Chondrocyte (in vitro differentiated cells): ENCODE results near the gene TCFL5. TPM values are rescaled to one million over a fixed set of nuclear protein-coding genes. Genes with fewer than 3 reads are reported as not detected.
A peak's percentile ranks its signal among the peaks of the same experiment; 100 is the strongest.

Source experiments
- DNase-seq: peaks from one replicate; pipeline ENCODE4 v3.0.0; 2021; ENCODE audit warnings: mixed read lengths, low spot score
- H3K27ac Mint-ChIP-seq: one replicate; pipeline ENCODE4 v1.8.0; 2021; ENCODE audit warnings: mild to moderate bottlenecking, moderate library complexity, mixed read lengths; ENCODE audit not compliant: unreplicated experiment
- H3K27me3 Mint-ChIP-seq: 2 replicates; pipeline ENCODE4 v1.8.0; 2021; ENCODE audit warnings: low read depth, mixed read lengths
- H3K36me3 Mint-ChIP-seq: 2 replicates; pipeline ENCODE4 v1.8.0; 2021; ENCODE audit warnings: low read depth, mixed read lengths
- H3K4me1 Mint-ChIP-seq: 2 replicates; pipeline ENCODE4 v1.8.0; 2021; ENCODE audit warnings: low read depth, mild to moderate bottlenecking, mixed read lengths
- H3K4me3 Mint-ChIP-seq: one replicate; pipeline ENCODE4 v1.8.0; 2021; ENCODE audit warnings: mild to moderate bottlenecking, moderate library complexity, mixed read lengths; ENCODE audit not compliant: unreplicated experiment
- H3K9me3 Mint-ChIP-seq: 2 replicates; pipeline ENCODE4 v1.8.0; 2021; ENCODE audit warnings: low read depth, mixed read lengths
- total RNA-seq: library from RNA; stranded (reverse); gene quantifications from 3 replicates; pipeline ENCODE4 v1.2.1, GENCODE V29; 2021
- TF ChIP-seq, protein P1 (sequence below): fragments of 200-600 bp; sonication (generic); IDR thresholded peaks from 2 replicates; pipeline ENCODE4 v1.5.0; 2021; ENCODE audit warnings: antibody characterized with exemption, mild to moderate bottlenecking, moderate library complexity

The TCFL5 gene
- total RNA-seq, 1 donor from 2014 or later = 12.7 TPM

DNA sequence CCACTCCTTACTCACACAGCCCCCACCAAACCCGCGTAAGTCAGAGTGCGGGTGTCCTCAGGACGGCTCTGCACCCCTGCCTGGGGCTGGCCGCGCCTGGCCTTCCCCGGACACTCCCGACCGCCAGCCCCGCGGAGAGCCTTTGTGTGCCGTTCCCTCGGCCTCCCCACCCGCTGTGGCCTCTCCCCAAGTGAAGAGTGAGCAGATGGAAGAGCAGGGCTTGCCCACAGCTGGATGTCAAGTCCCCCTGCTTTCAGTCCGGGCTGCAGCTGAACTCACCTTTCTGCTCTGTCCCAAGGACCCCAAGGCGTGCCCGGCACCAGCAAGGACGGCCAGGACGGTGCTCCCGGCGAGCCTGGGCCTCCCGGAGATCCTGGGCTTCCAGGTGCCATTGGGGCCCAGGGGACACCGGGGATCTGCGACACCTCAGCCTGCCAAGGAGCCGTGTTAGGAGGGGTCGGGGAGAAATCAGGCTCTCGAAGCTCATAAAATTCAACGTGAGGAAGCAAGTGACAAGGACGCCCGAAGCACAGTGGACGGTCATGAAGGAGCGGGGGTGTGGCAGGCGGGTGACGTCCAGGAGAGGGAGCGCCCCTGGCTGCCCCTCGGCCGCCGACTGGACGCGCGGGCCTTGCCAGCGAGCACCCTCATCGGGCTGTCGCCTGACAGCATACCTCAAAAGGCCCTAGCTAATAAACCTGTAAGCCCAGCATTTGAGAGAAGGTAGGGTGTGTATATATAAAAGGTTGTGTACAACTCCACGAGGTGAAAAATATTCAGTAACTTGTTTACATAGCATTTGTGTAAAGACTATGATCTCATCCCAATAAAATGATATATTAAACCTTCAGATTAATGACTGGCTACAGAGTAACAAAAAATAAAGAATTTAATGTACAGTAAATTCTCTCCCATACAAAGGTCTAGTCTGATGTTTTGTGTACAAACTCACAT is 21.1 kb downstream of the TCFL5 start:
- peaks cover 2% of the 10 kb centered on the region for H3K4me1 Mint-ChIP-seq
- no peaks in the 10 kb centered on the region for H3K27me3 Mint-ChIP-seq
- peak; percentile 82 for DNase-seq
- no peak overlapping the region for H3K4me3 Mint-ChIP-seq
- peaks cover 2% of the 10 kb centered on the region for H3K36me3 Mint-ChIP-seq
- no peaks in the 10 kb centered on the region for H3K9me3 Mint-ChIP-seq
- TF ChIP-seq, protein P1, sequence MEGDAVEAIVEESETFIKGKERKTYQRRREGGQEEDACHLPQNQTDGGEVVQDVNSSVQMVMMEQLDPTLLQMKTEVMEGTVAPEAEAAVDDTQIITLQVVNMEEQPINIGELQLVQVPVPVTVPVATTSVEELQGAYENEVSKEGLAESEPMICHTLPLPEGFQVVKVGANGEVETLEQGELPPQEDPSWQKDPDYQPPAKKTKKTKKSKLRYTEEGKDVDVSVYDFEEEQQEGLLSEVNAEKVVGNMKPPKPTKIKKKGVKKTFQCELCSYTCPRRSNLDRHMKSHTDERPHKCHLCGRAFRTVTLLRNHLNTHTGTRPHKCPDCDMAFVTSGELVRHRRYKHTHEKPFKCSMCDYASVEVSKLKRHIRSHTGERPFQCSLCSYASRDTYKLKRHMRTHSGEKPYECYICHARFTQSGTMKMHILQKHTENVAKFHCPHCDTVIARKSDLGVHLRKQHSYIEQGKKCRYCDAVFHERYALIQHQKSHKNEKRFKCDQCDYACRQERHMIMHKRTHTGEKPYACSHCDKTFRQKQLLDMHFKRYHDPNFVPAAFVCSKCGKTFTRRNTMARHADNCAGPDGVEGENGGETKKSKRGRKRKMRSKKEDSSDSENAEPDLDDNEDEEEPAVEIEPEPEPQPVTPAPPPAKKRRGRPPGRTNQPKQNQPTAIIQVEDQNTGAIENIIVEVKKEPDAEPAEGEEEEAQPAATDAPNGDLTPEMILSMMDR = no peak
- H3K27ac Mint-ChIP-seq = no peak overlapping the region

DNA sequence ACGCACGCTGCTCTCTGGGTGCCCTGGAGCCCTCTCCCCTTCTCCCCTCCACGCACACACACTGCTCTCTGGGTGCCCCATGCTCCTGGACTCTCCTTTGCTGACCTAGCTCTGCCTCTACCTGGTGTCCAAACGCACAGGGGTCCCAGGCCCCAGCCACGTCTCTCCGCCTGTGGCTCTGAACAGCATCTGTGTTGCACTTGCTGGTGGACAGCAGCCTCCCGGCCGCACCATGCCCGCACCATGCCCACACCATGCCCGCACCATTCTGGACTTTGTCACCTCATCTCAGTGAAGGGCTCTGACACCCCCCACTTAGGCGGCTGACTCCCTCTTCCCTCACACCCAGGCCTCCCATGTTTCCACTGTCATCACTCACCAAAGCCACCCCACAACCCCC is 21.8 kb downstream of the TCFL5 start:
- Mint-ChIP-seq H3K9me3 (no peaks in the 10 kb centered on the region), H3K36me3 (no peaks in the 10 kb centered on the region), H3K4me1 (peaks cover 2% of the 10 kb centered on the region), H3K4me3 (no peak overlapping the region), H3K27me3 (no peaks in the 10 kb centered on the region), H3K27ac (no peak overlapping the region)
- DNase-seq = no peak
- TF ChIP-seq, protein P1 = no peak

DNA sequence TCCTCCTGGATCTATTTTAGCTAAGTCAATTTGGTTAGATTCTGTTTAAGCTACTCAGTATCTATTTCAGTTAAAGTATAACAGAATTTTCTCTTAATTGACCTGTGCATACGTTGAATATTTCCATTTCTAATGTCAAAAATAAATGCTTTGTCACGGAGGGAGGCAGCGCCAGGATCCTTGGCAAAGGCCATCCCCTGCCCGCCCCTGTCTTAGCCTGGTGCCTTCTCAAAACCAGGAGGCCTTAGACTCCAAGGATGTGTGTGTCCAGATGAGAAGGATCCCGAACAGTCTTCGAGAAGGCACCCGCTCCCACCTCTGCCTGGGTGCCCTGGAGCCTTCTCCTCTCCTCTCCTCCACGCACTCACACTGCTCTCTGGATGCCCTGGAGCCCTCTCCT is 22.4 kb downstream of the TCFL5 start:
- no peaks in the 10 kb centered on the region for H3K9me3 Mint-ChIP-seq
- TF ChIP-seq, protein P1 = no peak
- H3K4me3 Mint-ChIP-seq = no peak overlapping the region
- DNase-seq = no peak
- peaks cover 2% of the 10 kb centered on the region for H3K4me1 Mint-ChIP-seq
- H3K27ac Mint-ChIP-seq = no peak overlapping the region
- no peaks in the 10 kb centered on the region for H3K36me3 Mint-ChIP-seq
- H3K27me3 Mint-ChIP-seq = no peaks in the 10 kb centered on the region

DNA sequence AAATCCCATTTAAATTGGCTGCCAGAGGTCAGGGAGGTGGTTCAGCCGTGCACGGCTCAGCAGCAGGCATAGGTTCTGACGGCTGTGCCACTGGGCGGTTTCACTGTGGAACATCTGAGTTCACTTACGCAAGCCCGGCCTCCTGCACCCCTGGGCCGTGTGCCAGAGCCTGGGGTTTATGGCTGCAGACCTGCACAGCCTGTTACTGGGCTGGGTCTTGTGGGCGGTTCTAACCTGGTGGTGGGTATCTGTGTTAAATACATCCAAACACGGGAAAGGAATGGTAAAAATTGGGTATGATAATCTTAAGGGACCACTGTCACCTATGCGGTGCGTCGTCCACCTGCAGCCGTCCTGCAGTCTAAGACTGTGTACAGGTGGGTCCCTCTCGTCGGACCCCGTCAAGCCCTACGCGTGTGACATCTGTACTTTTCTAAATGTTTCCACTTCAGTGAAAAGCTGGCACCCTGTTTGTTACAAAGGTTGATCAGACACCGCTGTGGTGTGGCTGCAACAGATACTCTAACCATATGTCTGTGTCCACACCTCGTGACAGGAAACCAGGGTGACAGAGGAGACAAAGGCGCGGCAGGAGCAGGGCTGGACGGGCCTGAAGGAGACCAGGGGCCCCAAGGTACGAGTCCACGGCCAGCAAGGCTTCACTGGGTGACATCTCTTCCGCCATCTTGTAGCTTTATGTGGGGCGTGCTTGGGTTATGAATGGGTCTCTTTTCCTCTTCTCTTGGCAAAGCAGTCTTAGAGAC is 23.3 kb downstream of the TCFL5 start:
- Mint-ChIP-seq H3K27ac (no peak overlapping the region), H3K9me3 (no peaks in the 10 kb centered on the region), H3K36me3 (no peaks in the 10 kb centered on the region), H3K4me1 (peaks cover 2% of the 10 kb centered on the region), H3K4me3 (no peak overlapping the region), H3K27me3 (no peaks in the 10 kb centered on the region)
- DNase-seq = no peak
- TF ChIP-seq, protein P1 = no peak

DNA sequence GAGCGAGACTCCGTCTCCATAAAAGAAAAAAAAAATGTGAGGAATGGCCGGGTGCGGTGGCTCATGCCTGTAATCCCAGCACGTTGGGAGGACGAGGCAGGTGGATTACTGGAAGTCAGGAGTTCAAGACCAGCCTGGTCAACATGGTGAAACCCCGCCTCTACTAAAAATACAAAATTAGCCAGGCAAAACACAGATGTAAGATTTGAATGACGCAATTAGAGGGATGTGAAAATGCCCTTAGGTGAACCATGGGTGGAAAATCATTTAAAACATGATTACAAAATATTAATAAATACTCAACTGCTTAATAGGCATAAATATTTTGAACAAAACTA is 23.9 kb downstream of the TCFL5 start:
- H3K9me3 Mint-ChIP-seq = no peaks in the 10 kb centered on the region
- peaks cover 5% of the 10 kb centered on the region for H3K4me1 Mint-ChIP-seq
- TF ChIP-seq, protein P1 = no peak

More for the DNA sequence above, 23.9 kb downstream of the TCFL5 start:
- H3K36me3 Mint-ChIP-seq = no peaks in the 10 kb centered on the region
- no peak for DNase-seq
- H3K4me3 Mint-ChIP-seq = no peak overlapping the region
- no peaks in the 10 kb centered on the region for H3K27me3 Mint-ChIP-seq
- no peak overlapping the region for H3K27ac Mint-ChIP-seq
